Measurements from ENCODE around the gene CRADD. TPM values are rescaled to one million over a fixed set of nuclear protein-coding genes. Genes with fewer than 3 reads are reported as not detected.
"Not testable (repeated sequence)": the region's sequence is repeated elsewhere in the genome, so short reads cannot be mapped to it uniquely, and the experiment has no call there.

Gene CRADD
- total RNA-seq, 1 donor from 2014 or later: 19.1 TPM

DNA sequence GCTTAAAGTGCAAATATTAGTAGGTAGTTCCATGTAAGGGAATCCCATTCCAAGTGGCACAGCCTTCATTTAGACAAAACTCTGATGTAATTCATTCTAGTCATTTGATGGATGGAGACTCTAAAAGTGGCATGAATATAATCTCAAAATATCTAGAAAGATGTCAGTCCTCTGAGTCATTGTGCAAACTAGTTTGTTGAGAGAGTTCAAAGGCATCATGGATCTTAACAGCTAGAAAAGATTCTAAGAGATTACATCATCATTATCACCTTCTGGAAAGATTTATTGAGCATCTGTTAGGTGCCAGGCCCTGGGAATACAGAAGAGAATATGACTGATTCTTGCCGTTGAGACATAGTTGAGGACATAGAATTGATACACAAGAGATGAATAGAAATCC is 30.7 kb downstream of the CRADD start:
- TF ChIP-seq, protein P1, sequence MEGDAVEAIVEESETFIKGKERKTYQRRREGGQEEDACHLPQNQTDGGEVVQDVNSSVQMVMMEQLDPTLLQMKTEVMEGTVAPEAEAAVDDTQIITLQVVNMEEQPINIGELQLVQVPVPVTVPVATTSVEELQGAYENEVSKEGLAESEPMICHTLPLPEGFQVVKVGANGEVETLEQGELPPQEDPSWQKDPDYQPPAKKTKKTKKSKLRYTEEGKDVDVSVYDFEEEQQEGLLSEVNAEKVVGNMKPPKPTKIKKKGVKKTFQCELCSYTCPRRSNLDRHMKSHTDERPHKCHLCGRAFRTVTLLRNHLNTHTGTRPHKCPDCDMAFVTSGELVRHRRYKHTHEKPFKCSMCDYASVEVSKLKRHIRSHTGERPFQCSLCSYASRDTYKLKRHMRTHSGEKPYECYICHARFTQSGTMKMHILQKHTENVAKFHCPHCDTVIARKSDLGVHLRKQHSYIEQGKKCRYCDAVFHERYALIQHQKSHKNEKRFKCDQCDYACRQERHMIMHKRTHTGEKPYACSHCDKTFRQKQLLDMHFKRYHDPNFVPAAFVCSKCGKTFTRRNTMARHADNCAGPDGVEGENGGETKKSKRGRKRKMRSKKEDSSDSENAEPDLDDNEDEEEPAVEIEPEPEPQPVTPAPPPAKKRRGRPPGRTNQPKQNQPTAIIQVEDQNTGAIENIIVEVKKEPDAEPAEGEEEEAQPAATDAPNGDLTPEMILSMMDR (IDR thresholded peaks at IDR 0.05; ENCODE audit: insufficient read depth, low read length, poor library complexity, severe bottlenecking): no peak

DNA sequence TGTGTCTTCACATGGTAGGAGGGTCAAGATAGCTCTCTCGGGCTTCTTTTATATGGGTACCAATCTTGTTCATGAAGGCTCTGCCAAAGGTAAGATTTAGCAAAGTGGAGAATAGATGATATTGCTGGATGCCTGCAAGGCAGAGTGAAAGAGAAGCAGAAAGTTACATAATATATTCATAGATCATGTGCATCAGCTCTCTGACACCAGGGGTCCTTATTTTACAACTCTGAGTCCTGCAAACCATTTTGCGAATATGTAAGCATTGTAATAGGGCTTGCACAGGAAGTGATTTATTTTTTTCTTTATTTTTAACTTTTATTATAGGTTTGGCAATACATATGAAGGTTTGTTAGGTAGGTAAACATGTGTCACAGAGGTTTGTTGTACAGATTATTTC is 31.8 kb downstream of the CRADD start:
- no peaks in the 10 kb centered on the region for H3K36me3 ChIP-seq (ENCODE audit: control insufficient read depth, insufficient read depth, low read length)

More for the DNA sequence above, 30.7 kb downstream of the CRADD start:
- no peak for DNase-seq (ENCODE audit: low read depth)
- H3K27me3 ChIP-seq (ENCODE audit: control insufficient read depth, insufficient read depth, low read length): no peaks in the 10 kb centered on the region
- H3K36me3 ChIP-seq (ENCODE audit: control insufficient read depth, insufficient read depth, low read length): no peaks in the 10 kb centered on the region
- no peak overlapping the region for H3K4me3 ChIP-seq (ENCODE audit: low read depth, low read length)

DNA sequence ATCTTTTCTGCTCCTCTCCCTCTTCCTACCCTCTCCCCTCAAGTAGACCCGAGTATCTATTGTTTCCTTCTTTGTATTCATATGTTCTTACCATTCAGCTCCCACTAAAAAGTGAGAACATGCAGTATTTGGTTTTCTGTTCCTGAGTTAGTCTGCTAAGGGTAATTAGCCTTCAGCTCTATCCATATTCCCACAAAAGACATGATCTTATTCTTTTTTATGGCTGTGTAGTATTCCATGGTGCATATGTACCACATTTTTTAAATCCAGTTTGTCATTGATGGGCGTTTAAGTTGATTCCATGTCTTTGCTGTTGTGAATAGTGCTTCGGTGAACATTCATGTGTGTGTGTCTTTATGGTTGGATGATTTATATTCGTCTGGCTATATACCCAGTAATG is 32.2 kb downstream of the CRADD start:
- no peak for DNase-seq (ENCODE audit: low read depth)
- TF ChIP-seq, protein P1 (IDR thresholded peaks at IDR 0.05; ENCODE audit: insufficient read depth, low read length, poor library complexity, severe bottlenecking): no peak
- no peaks in the 10 kb centered on the region for H3K27me3 ChIP-seq (ENCODE audit: control insufficient read depth, insufficient read depth, low read length)
- H3K4me3 ChIP-seq (ENCODE audit: low read depth, low read length): no peak overlapping the region
- H3K36me3 ChIP-seq (ENCODE audit: control insufficient read depth, insufficient read depth, low read length): no peaks in the 10 kb centered on the region

More for the DNA sequence above, 31.8 kb downstream of the CRADD start:
- H3K4me3 ChIP-seq (ENCODE audit: low read depth, low read length): no peak overlapping the region
- TF ChIP-seq, protein P1 (IDR thresholded peaks at IDR 0.05; ENCODE audit: insufficient read depth, low read length, poor library complexity, severe bottlenecking): no peak
- no peaks in the 10 kb centered on the region for H3K27me3 ChIP-seq (ENCODE audit: control insufficient read depth, insufficient read depth, low read length)
- no peak for DNase-seq (ENCODE audit: low read depth)

DNA sequence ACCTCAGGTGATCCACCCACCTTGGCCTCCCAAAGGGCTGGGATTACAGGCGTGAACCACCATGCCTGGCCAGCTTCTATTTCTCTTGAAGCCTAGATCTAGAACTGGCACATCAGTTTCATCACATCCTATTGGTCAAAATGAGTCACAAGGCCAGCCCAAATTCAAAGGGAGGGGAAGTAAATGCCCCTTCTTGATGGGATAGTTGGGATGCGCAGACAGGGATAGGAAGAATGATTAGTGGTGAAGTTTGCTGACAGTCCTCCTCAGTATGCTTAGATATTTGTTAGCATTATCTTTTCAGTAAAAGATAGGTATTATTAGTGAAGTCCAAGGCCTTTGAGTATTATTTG is 33.4 kb downstream of the CRADD start:
- no peak for DNase-seq (ENCODE audit: low read depth)
- no peaks in the 10 kb centered on the region for H3K27me3 ChIP-seq (ENCODE audit: control insufficient read depth, insufficient read depth, low read length)
- TF ChIP-seq, protein P1 (IDR thresholded peaks at IDR 0.05; ENCODE audit: insufficient read depth, low read length, poor library complexity, severe bottlenecking): no peak
- no peak overlapping the region for H3K4me3 ChIP-seq (ENCODE audit: low read depth, low read length)
- no peaks in the 10 kb centered on the region for H3K36me3 ChIP-seq (ENCODE audit: control insufficient read depth, insufficient read depth, low read length)

DNA sequence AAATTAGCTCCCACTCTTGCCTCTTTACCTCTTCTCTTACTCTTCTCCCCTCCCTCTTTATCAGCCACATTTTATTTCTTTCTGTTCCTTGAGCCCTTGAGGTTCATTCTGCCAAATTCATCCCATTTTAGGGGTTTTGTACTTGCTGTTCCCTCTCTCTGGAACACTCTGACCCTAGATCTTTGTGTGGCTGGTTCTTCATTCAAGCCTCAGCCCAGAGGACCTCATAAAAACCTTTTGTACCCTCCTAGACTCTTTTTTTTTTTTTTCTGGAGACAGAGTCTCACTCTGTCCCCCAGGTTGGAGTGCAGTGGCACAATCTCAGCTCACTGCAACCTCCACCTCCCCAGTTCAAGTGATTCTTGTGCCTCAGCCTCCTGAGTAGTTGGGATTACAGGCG is 34.3 kb downstream of the CRADD start:
- H3K36me3 ChIP-seq (ENCODE audit: control insufficient read depth, insufficient read depth, low read length); DNase-seq (ENCODE audit: low read depth); H3K27me3 ChIP-seq (ENCODE audit: control insufficient read depth, insufficient read depth, low read length); H3K4me3 ChIP-seq (ENCODE audit: low read depth, low read length): not testable (repeated sequence)

DNA sequence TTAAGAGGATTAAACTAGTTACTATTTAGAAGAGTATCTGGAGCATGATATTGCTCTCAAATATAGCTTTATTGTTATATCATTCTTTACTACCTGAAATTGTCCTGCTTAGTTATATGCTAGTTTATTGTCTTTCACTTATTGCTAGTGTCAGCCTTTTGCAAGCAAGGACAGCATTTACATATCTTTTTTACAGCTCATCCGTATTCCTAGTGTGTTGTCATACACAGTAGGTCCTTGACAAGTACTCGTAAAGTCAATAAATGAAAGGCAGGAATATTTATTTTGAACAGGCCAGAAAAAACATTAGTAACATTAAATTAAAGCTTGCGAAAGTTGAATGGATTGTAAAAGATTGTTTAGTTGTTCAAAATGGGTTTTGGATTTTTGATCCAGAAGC is 35.0 kb downstream of the CRADD start:
- Histone ChIP-seq H3K27me3 (ENCODE audit: control insufficient read depth, insufficient read depth, low read length) (no peaks in the 10 kb centered on the region), H3K36me3 (ENCODE audit: control insufficient read depth, insufficient read depth, low read length) (no peaks in the 10 kb centered on the region), H3K4me3 (ENCODE audit: low read depth, low read length) (no peak overlapping the region)
- DNase-seq (ENCODE audit: low read depth): no peak
- TF ChIP-seq, protein P1 (IDR thresholded peaks at IDR 0.05; ENCODE audit: insufficient read depth, low read length, poor library complexity, severe bottlenecking): no peak

Data from kidney epithelial cell (primary cell).